ENCODE measurements around the gene ABL1.

Gene ABL1

DNA sequence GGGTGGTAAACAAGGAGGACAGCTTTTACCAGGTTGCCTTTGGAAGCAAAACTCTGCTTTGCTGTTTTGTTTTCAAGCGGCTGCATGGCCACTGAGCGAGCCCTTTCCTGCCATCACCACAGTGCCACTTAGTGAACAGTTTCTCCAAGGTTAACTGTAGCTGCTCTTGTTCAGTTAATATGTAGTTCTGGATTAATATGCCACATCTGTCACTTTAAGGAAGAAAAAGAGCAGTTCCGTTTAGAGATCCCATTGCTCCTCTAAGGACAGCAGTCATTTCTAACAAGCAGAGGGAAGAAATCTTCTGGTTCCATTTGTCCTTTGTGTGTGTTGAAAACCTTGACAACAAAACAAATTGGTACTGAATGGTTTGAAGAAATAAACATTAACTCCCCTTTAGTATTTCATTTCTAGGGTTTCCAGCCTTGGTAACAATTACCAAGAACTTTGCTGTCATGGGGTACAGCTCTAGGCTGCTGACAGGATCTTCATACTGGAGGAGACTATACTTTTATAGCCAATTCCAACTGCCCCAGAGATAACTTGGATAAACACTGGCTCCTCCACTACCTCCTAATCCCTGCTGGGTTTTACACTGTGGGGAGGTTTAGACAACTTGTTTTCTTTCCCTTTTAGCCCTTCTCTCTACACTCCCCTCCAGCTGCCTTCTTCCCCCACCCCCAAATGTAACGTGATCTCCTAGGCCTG, 10.3 kb upstream of the ABL1 start:
- DNase-seq (ENCODE audit: low spot score) = peak; percentile 57

DNA sequence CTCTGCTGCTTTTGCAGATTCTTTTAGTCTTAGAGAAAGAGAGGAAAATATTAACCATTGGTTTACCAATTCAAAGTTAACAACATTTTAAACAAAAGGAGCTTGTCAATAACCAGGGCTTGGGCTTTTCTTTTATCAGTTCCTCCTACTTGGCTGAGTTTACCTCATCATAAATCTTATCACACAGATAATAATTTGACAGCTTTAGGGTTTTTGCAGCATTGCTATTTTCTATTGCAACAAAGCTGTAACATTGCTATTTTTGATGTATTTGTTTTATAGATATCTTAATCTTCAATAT, 9.8 kb upstream of the ABL1 start:
- DNase-seq (ENCODE audit: low spot score) = no peak

DNA sequence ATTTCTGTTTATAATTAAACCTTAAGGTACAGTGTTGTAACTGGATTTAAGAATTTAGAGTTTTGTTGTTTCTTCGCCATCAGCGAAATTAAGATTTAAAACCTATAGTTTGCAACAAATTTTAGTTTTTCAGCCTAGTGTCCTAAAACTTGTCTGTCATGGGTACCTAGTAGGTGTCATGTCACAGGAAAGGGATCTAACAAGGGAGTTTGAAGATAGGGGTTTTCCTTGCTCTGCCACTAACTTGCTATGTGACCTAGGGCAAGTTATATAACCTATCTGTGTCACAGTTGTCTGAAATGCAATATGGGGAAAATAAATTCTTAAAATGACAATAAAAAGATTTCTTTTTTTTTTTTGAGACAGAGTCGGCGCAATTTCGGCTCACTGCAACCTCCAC, 9.2 kb upstream of the ABL1 start:
- DNase-seq (ENCODE audit: low spot score) = no peak

DNA sequence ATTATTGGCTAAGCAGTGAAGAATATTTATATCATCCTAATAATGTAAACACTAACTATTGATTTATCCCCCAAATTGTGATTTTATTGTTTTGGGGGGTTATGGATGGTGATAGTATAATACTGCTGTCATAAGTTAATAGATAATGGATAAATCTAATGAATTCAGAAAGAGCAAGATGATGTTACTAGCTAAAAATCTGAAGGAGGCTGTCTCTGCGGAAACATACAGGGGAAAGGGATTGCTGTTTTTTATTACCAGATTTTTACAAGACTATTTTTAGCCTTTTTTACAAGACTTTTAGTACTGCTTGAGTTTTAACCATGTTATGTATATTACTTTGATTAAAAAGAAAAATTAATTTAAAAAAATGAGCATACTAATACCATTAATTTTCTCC, 5.3 kb upstream of the ABL1 start:
- DNase-seq (ENCODE audit: low spot score) = no peak

- no peak for DNase-seq (ENCODE audit: low spot score)
These were observed 4.8 kb upstream of the ABL1 start for GRCh38 chr9:130830231-130830760.

GRCh38 chr9:130831077-130831476, 4.0 kb upstream of the ABL1 start:
- DNase-seq (ENCODE audit: low spot score) = no peak

GRCh38 chr9:130833031-130833990, 1.7 kb upstream of the ABL1 start:
- DNase-seq (ENCODE audit: low spot score) = peak; percentile 44

DNA sequence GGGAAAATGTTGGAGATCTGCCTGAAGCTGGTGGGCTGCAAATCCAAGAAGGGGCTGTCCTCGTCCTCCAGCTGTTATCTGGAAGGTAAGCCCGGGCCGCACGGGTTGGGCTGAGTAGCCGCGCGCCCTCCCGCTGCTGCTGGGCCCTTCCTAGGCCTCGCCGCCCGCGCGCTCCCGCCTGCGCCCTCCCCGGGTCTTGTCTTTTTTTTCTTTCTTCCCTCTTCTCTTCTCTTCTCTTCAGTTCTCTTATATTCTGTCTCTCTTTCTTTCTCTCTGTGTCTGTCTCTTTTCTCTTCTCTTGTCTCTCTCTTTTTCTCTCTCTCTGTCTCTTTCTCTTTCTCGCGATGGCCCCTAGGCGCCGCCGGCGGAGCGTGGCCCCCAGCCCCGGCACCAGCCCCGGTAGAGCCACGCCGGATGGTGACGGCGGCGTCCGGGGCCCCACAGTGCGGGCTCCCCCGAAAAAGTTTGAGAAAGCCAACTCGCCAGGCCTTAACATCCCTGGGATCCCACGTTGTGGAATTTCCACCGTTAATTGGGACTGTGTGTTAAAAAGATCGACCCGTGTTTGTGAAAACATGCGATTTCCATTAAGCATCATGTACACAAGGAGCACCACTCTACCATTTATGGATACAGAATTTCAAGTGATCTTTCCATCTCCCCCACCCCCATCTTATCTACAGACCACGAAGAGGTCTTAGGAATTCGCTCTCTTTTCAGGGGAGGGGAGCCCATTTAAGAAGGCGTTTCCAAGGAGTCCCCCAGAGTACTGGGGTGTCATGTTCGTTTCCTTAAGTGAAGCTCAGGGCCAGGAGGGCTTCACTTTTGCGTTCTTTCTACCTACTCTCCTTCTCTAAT, 616 bp downstream of the ABL1 start:
- DNase-seq (ENCODE audit: low spot score) = peak; percentile 56

GRCh38 chr9:130837002-130837511, 2.0 kb downstream of the ABL1 start:
- DNase-seq (ENCODE audit: low spot score) = no peak

GRCh38 chr9:130837643-130838042, 2.6 kb downstream of the ABL1 start:
- DNase-seq (ENCODE audit: low spot score) = no peak

- no peak for DNase-seq (ENCODE audit: low spot score)
These were observed 4.4 kb downstream of the ABL1 start for GRCh38 chr9:130839132-130840111.

GRCh38 chr9:130842545-130842944, 7.5 kb downstream of the ABL1 start:
- no peak for DNase-seq (ENCODE audit: low spot score)

GRCh38 chr9:130843049-130843908, 8.2 kb downstream of the ABL1 start:
- DNase-seq (ENCODE audit: low spot score) = no peak

- no peak for DNase-seq (ENCODE audit: low spot score)
These were observed 9.0 kb downstream of the ABL1 start for GRCh38 chr9:130844044-130844451.

DNA sequence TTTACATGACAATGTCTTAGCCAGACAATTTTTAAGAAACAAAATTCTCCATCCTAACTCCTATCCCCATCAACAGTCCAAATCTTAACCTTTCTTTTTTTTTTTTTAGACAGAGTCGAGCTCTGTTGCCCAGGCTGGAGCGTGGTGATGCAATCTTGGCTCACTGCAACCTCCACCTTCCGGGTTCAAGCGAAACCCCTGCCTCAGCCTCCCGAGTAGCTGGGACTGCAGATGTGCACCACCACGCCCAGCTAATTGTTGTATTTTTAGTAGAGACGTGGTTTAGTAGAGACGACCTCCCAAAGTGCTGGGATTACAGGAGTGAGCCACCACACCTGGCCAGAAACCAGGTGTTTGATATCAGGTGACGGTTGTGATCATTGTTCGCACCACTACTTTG, 10.2 kb downstream of the ABL1 start:
- no peak for DNase-seq (ENCODE audit: low spot score)

GRCh38 chr9:130845901-130846481, 10.9 kb downstream of the ABL1 start:
- no peak for DNase-seq (ENCODE audit: low spot score)

DNA sequence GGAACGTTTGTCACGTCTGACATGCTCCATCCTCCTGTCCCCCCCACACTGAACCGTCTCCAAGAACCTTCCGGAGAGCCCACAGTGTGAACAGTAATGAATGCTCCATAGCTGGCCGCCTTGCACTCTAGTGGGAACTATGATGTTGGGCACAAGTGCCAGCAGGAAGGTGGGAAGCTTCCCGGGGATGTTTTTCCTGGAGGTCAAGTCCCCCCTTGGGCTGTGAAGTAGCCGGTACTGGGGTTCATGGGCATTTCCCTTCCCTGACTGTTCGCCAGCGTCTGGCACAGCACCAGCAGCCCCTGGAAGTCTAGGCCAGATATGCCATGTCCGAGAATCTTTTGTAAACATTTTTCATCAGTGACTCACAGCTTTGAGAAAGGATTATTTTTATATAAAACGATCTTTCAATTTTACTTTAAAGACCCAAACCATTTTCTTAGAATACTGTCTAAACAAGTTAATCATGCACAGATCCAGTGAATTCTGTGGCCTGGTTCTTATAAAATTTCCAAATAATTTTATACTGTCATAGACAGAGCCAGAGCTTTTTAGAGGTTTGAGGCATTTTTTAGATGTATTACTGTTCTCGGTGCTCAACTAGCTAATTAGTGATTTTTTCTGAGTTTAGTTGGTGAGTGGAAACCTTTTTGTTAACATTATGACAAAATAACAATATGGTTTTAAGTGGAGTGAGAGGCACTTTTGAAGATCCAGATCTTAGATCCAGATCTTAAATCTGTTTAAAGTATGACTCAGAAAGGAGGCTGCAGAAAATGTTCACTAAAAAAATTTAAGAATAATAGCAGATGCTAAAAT, 11.6 kb downstream of the ABL1 start:
- no peak for DNase-seq (ENCODE audit: low spot score)

All from SK-N-DZ (cell line).